HG03103 (cell line): ENCODE results near the gene DBT.
"Not testable (repeated sequence)": the region's sequence is repeated elsewhere in the genome, so short reads cannot be mapped to it uniquely, and the experiment has no call there.

Experiments used
- ATAC-seq: cut with Tn5 transposase; IDR thresholded peaks from one replicate; pipeline ENCODE4 v1.9.1; 2021; ENCODE audit warnings: low read depth; ENCODE audit not compliant: unreplicated experiment

DBT gene

GRCh38 chr1:100202703-100203102, 46.9 kb downstream of the DBT start:
- ATAC-seq: not testable (repeated sequence)

DNA sequence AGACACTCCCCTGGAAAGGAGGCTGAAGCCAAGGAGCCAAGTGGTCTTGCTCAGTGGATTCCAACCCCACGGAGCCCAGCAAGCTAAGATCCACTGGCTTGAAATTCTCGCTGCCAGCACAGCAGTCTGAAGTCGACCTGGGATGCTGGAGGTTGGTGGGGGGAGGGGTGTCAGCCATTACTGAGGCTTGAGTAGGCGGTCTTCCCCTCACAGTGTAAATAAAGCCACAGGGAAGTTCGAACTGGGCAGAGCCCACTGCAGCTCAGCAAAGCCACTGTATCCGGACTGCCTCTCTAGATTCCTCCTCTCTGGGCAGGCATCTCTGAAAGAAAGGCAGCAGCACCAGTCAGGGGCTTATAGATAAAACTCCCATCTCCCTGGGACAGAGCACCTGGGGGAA, 49.6 kb downstream of the DBT start:
- ATAC-seq: not testable (repeated sequence)

GRCh38 chr1:100198596-100198995, 51.0 kb downstream of the DBT start:
- no peak for ATAC-seq

GRCh38 chr1:100188617-100189016, 61.0 kb downstream of the DBT start:
- ATAC-seq: no peak

- no peak for ATAC-seq
Observed at GRCh38 chr1:100187912-100188311, 61.7 kb downstream of the DBT start.

- ATAC-seq: peak; percentile 80
Observed at GRCh38 chr1:100184536-100184935, 65.1 kb downstream of the DBT start.

- no peak for ATAC-seq
Observed at GRCh38 chr1:100183370-100183769, 66.3 kb downstream of the DBT start.

GRCh38 chr1:100178091-100178490, 71.5 kb downstream of the DBT start, which contains the start of gene LRRC39:
TSS of gene LRRC39 (minus strand) at chr1:100178256. CDS start at chr1:100168516, 9,740 bp downstream.
- ATAC-seq: no peak

DNA sequence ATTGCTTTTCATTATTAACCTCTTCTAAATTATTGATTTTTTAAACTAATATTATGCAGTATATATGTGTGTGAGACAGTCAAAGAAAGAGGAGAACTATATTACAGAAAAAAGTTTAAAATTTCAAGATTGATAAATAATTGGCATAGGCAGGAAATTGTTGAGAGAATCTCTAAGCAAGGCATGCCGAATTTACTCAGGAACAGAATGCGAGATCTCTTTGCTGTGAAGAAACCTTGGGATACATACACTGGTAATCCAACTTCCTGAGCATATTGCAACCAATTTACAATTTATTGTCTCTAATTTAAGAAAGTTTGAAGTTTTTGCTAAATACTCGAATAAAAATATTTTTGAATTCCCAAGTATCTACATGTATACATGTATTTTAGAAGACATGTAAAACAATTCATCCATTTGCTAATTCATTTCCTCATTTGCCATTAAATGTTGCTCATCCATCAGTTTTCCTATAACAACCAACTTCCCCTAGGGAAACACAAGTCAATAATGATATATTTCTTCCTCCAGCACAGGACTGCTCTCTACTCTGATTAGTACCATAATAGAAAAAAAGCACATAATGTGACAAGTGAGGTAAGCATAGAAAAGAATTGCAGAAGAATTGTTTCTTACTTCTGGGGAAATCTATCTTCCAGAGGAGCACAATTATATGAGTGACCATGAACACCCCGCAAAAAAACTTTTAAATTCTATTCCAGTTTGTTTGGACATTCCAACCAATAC, 72.2 kb downstream of the DBT start:
- ATAC-seq: no peak

DNA sequence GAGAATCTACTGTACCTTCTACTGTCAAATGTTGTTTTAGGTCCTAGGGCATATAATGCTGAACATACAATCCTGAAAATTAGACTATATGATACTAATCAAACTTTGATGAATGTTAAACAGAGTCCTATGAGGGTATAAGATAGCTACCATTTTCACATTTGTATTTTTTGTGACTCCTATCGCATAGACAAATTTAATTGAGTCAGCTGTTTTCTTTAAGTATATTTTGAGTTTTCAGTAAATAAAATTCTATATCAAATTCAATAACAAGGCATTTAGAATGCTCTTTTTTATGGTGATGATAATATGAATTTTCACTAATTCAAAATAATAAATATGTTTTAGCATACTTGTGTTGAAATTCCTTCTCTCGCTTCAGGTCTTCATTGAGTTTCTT, 81.6 kb downstream of the DBT start:
- no peak for ATAC-seq

DNA sequence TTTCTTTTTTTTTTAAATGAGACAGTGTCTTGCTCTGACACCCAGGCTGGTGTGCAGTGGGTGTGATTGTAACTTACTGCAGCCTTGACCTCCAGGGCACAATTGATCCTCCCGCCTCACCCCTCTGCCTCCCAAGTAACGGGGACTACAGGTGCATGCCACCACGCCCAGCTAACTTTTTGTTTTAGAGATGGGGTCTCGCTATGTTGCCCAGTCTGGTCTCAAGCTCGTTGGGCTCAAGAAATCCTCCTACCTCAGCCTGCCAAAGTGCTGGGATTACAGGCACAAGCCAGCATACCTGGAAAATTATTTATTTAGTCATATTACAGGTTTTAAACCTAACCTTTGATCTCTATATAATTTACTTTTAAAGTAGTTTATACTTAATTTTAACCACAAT, 84.9 kb downstream of the DBT start:
- no peak for ATAC-seq

DNA sequence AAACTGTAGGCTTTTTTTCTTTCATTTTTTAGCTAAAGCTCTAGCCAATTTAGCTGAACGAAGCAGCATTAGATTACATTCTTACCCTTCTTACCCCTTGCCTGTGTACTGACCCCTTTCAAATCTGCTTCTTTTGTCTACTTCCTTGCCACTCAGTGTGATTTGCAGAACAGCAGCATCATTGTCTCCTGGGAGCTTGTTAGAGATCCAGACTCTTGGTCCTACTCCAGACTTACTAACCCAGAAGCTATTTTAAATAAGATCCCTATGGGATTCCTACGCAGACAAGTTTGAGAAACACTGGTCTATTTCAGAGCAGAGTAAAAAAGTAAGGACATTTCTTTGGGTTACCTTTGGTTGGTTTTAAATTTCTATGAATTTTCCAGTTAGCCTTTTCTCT, 85.4 kb downstream of the DBT start:
- ATAC-seq: no peak

DNA sequence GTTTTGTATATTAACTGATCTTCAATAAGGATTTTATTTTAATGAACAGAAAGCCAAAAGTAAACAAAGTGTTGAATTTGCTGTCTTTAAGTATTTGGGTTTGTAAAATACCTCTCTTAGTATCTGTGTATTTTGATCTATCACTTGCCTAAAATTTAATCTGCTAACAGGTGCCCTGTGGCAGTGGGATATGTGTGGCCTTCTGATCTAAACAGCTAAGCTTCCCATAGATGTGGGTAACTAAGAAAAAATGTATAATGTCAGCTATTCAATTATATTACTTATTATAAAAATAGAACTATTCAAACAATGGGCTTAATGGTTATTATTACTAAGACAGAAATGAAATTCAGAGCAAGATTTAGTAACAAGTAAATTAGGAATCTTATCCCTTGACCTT, 86.8 kb downstream of the DBT start:
- ATAC-seq: no peak

DNA sequence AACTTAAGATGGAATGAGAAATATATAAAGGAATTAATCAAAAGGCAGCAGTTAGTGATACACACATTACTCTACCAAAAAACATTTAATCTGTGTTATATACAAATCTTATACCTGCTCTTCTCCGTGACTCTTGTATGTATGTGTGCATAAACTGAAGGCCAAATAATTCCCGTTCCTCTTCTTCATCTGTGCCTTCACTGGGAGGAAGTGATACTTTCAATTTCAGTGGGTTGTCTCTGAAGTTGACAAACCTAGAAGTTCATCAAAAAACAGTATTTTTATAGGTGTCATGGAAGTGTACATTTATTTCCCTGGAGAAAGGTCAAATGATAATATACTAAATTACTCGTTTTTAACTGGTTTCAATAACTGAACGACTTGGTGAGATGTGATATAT, 97.4 kb downstream of the DBT start:
- peak; percentile 86 for ATAC-seq

DNA sequence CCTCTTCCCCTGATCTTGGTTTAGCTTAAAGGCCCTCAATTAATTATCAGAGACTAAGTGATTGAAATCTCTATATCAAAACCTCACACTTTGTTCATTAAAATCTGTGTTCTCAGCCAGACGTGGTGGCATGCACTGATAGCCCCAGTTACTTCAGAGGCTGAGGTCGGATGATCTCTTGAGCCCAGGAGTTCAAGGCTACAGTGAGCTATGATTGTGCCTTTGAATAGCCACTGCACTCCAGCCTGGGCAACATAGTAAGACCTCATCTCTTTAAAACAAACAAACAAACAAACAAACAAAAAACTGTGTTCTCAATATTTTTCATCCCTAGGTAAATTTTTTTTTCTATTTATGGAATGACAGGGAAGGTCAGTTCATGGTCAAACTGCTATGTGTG, 98.0 kb downstream of the DBT start:
- ATAC-seq: no peak

- ATAC-seq: no peak
Observed at GRCh38 chr1:100147875-100148274, 101.8 kb downstream of the DBT start.

DNA sequence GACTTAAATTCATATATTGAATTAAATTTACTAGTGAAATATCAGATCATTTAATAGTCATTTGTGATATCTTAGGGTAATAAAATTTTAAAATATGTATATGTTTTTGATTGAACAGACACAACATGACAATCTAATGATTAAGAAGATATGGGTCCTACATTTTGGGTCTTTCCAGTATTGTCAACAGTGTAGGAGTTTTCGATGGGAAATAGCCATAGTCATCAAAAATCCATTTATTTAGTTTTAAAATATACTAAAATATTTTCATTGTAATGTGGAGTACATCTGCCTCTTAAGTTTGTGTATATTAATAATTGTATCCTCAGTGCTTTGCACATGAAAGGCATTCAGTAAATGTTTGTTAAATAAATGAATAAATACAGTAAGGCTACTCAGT, 102.7 kb downstream of the DBT start:
- ATAC-seq: no peak

DNA sequence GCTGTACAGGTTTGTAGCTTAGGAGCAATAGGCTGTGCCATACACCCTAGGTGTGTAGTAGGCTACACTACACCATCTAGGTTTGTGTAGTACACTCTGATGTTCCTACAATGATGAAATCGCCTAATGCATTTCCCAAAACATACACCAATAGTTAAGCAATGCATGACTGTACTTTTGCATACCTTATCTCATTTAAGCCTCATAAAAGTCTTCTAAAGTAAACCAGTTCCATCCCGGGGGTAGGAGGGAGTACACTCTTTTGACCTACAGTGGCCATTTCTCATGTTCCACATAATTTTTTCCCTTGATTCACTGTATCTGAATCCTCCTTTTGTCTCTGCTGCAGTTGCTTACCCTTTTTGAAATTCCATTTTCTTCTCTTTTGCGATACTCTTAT, 104.5 kb downstream of the DBT start:
- no peak for ATAC-seq

- no peak for ATAC-seq
Observed at GRCh38 chr1:100142343-100142742, 107.3 kb downstream of the DBT start.

DNA sequence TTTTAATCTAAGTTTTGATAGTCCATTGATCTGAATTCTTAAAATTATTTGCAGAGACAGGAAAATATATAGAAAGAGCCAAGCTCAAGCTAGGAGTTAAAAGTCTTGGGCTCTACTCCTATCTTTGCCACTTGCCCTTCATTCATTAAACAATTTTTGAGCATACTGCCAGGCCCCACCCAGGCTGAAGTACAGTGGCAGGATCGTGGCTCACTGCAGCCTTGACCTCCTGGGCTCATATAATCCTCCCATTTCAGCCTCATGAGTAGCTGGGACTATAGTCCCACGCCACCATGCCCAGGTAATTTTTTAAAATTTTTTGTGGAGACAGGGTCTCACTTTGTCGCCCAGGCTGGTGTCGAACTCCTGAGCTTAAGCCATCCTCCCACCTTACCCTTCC, 108.4 kb downstream of the DBT start:
- ATAC-seq: no peak

- ATAC-seq: no peak
Observed at GRCh38 chr1:100137602-100138001, 112.0 kb downstream of the DBT start.
